Suppressor macrophage (primary cell): ENCODE measurements around the gene CDH24.

Experiments
- DNase-seq, 4 experiments: peaks; one replicate each; pipeline ENCODE4 v3.0.0-alpha.2; 2020 to 2022
- total RNA-seq, 17 experiments: gene quantifications; one replicate each; lab custom pipeline; 2026; ENCODE audit warnings: mixed read lengths in 6 of 17, inconsistent platforms in 3 of 17; lab: John Stamatoyannopoulos, UW

The CDH24 gene
- 0 to 2.0 (median 0.33) reads per million in 17 experiments for total RNA-seq

GRCh38 chr14:23056956-23057756 lies at the start of gene CDH24:
TSS of gene CDH24 (minus strand) at chr14:23057520. CDS start at chr14:23055733, 1,787 bp downstream.
- peak; percentile 48 to 79 (median 60) for DNase-seq

GRCh38 chr14:23106747-23107045 lies 49.4 kb upstream of the CDH24 start:
- no peak for DNase-seq

- no peak for DNase-seq
These were observed 48.1 kb upstream of the CDH24 start for GRCh38 chr14:23105348-23105824.

GRCh38 chr14:23104591-23105347 lies 47.4 kb upstream of the CDH24 start, which contains the start of gene CIROP:
TSS of gene CIROP (minus strand) at chr14:23104989. CDS start at chr14:23104920, 69 bp downstream.
- DNase-seq, result peak in 1 of 4 experiments; percentile 27

GRCh38 chr14:23104070-23104590 lies 46.8 kb upstream of the CDH24 start:
- DNase-seq, result no peak

GRCh38 chr14:23103581-23103980 lies 46.3 kb upstream of the CDH24 start:
- DNase-seq, result no peak

- DNase-seq, result no peak
These were observed 45.5 kb upstream of the CDH24 start for GRCh38 chr14:23102801-23103200.

GRCh38 chr14:23101986-23102625 lies 44.8 kb upstream of the CDH24 start:
- no peak for DNase-seq

- no peak for DNase-seq
These were observed 44.1 kb upstream of the CDH24 start for GRCh38 chr14:23101213-23101970.

GRCh38 chr14:23099212-23099861 lies 42.0 kb upstream of the CDH24 start:
- no peak for DNase-seq

- DNase-seq, result no peak
These were observed 40.5 kb upstream of the CDH24 start for GRCh38 chr14:23097786-23098185.

- peak; percentile 99 to 100 (median 100) for DNase-seq
These were observed 38.1 kb upstream of the CDH24 start, which contains the start of gene C14orf119 for GRCh38 chr14:23095196-23096108. TSS of gene C14orf119 (plus strand) at chr14:23095505. CDS start at chr14:23097659, 2,154 bp downstream.

GRCh38 chr14:23094666-23095195 lies 37.4 kb upstream of the CDH24 start, which contains the start of gene ACIN1:
TSS of gene ACIN1 (minus strand) at chr14:23095136. CDS start at chr14:23095112, 24 bp downstream.
- DNase-seq, result peak; percentile 71 to 90 (median 82)

- DNase-seq, result no peak
These were observed 36.8 kb upstream of the CDH24 start for GRCh38 chr14:23093991-23094665.

- DNase-seq, result no peak
These were observed 36.2 kb upstream of the CDH24 start for GRCh38 chr14:23093526-23093925.

- DNase-seq, result no peak
These were observed 35.8 kb upstream of the CDH24 start for GRCh38 chr14:23093104-23093503.

- no peak for DNase-seq
These were observed 34.2 kb upstream of the CDH24 start for GRCh38 chr14:23091294-23092225.

- DNase-seq, result no peak
These were observed 32.9 kb upstream of the CDH24 start for GRCh38 chr14:23090254-23090636.
